GM23338 (cell line): ENCODE results near the gene SLC25A26. TPM values are rescaled to one million over a fixed set of nuclear protein-coding genes. Genes with fewer than 3 reads are reported as not detected.

ENCODE experiments used
- ATAC-seq: fragments of 200-7000 bp; cut with Tn5 transposase; 3 replicates; pipeline ENCODE4 v1.9.1; 2020
- DNase-seq: peaks from one replicate; pipeline ENCODE4 v3.0.0-alpha.2; 2015; ENCODE audit warnings: low spot score
- H2AFZ ChIP-seq: fragments of 200-600 bp; sonication (generic); 2 replicates; pipeline ENCODE4 v1.8.0; 2016; ENCODE audit warnings: antibody characterized with exemption, mild to moderate bottlenecking, moderate library complexity
- H3F3A ChIP-seq: fragments of 200-600 bp; sonication (generic); replicated peaks from 2 replicates; pipeline ENCODE4 v1.8.0; 2017; ENCODE audit warnings: antibody characterized with exemption, mixed run types, low read depth
- H3K27ac ChIP-seq: fragments of 200-600 bp; sonication (generic); 2 replicates; pipeline ENCODE4 v1.6.1; 2016; ENCODE audit warnings: low read depth
- H3K27me3 ChIP-seq: fragments of 200-600 bp; sonication (generic); 2 replicates; pipeline ENCODE4 v1.8.0; 2016; ENCODE audit warnings: mild to moderate bottlenecking, mixed run types, moderate library complexity; ENCODE audit not compliant: insufficient read depth
- H3K36me3 ChIP-seq: fragments of 200-600 bp; sonication (generic); 2 replicates; pipeline ENCODE4 v1.8.0; 2016; ENCODE audit warnings: mild to moderate bottlenecking; ENCODE audit not compliant: insufficient read depth
- H3K4me1 ChIP-seq: fragments of 200-600 bp; sonication (generic); 2 replicates; pipeline ENCODE4 v1.8.0; 2016; ENCODE audit warnings: mild to moderate bottlenecking, moderate library complexity; ENCODE audit not compliant: insufficient read depth
- H3K4me2 ChIP-seq: fragments of 200-600 bp; sonication (generic); 2 replicates; pipeline ENCODE4 v1.7.1; 2017; ENCODE audit warnings: mixed run types
- H3K4me3 ChIP-seq: fragments of 200-600 bp; sonication (generic); 2 replicates; pipeline ENCODE4 v1.6.1; 2016; ENCODE audit warnings: mixed run types
- H3K79me2 ChIP-seq: fragments of 200-600 bp; sonication (generic); replicated peaks from 2 replicates; pipeline ENCODE4 v1.8.0; 2017; ENCODE audit warnings: mild to moderate bottlenecking; ENCODE audit not compliant: insufficient read depth
- H3K9me2 ChIP-seq: fragments of 200-600 bp; sonication (generic); 2 replicates; pipeline ENCODE4 v1.8.0; 2017; ENCODE audit not compliant: insufficient read depth
- H4K20me1 ChIP-seq: fragments of 200-600 bp; sonication (generic); replicated peaks from 2 replicates; pipeline ENCODE4 v1.8.0; 2017; ENCODE audit warnings: mild to moderate bottlenecking; ENCODE audit not compliant: insufficient read depth
- H3K27ac Mint-ChIP-seq: 2 replicates; pipeline ENCODE4 v1.8.0; 2020; ENCODE audit warnings: inconsistent platforms, mild to moderate bottlenecking, moderate library complexity, mixed read lengths
- H3K27me3 Mint-ChIP-seq: 3 replicates; pipeline ENCODE4 v1.8.0; 2022; ENCODE audit warnings: low read depth, mild to moderate bottlenecking, moderate library complexity, mixed read lengths, inconsistent platforms; ENCODE audit not compliant: insufficient read depth, poor library complexity
- H3K36me3 Mint-ChIP-seq: 3 replicates; pipeline ENCODE4 v1.8.0; 2021; ENCODE audit warnings: low read depth, mild to moderate bottlenecking, inconsistent platforms, moderate library complexity, mixed read lengths
- H3K4me1 Mint-ChIP-seq: 3 replicates; pipeline ENCODE4 v1.8.0; 2020; ENCODE audit warnings: mild to moderate bottlenecking, inconsistent platforms, mixed read lengths
- H3K4me3 Mint-ChIP-seq: 3 replicates; pipeline ENCODE4 v1.8.0; 2021; ENCODE audit warnings: moderate library complexity, mild to moderate bottlenecking, inconsistent platforms, mixed read lengths
- H3K9me3 Mint-ChIP-seq: 3 replicates; pipeline ENCODE4 v1.8.0; 2020; ENCODE audit warnings: moderate library complexity, mild to moderate bottlenecking, inconsistent platforms, mixed read lengths
- CREB1 ChIP-seq: fragments of 250-450 bp; sonication (Bioruptor Pico); IDR thresholded peaks from 2 replicates; pipeline ENCODE4 v1.5.0; 2020; ENCODE audit warnings: low read depth, mild to moderate bottlenecking, moderate library complexity
- ETS1 ChIP-seq: IDR thresholded peaks from 2 replicates; pipeline ENCODE4 v1.6.1; 2016; ENCODE audit warnings: antibody characterized with exemption
- EZH2 ChIP-seq: fragments of 200-600 bp; sonication (generic); IDR thresholded peaks from one replicate; pipeline ENCODE4 v1.8.0; 2017; ENCODE audit warnings: antibody characterized with exemption, mild to moderate bottlenecking, low read depth; ENCODE audit not compliant: unreplicated experiment
- EZH2phosphoT487 ChIP-seq: fragments of 200-600 bp; sonication (generic); IDR thresholded peaks from one replicate; pipeline ENCODE4 v1.8.1; 2018; ENCODE audit warnings: antibody characterized with exemption; ENCODE audit not compliant: unreplicated experiment
- JUNB ChIP-seq: IDR thresholded peaks from one replicate; pipeline ENCODE4 v1.6.1; 2016; ENCODE audit warnings: antibody characterized with exemption; ENCODE audit not compliant: unreplicated experiment
- NANOG ChIP-seq: IDR thresholded peaks from 2 replicates; pipeline ENCODE4 v1.6.1; 2016; ENCODE audit warnings: antibody characterized with exemption, borderline replicate concordance
- POLR2AphosphoS5 ChIP-seq: IDR thresholded peaks from 2 replicates; pipeline ENCODE4 v1.6.1; 2016; ENCODE audit warnings: antibody characterized with exemption, low read depth
- STAT1 ChIP-seq: IDR thresholded peaks from one replicate; pipeline ENCODE4 v1.6.1; 2016; ENCODE audit warnings: antibody characterized with exemption; ENCODE audit not compliant: unreplicated experiment
- ZNF114 ChIP-seq: fragments of 250-450 bp; sonication (Bioruptor Pico); IDR thresholded peaks from 2 replicates; pipeline ENCODE4 v1.5.0; 2020; ENCODE audit warnings: mild to moderate bottlenecking, moderate library complexity
- ZNF331 ChIP-seq: fragments of 250-450 bp; sonication (Bioruptor Pico); IDR thresholded peaks from 2 replicates; pipeline ENCODE4 v1.5.0; 2020; ENCODE audit warnings: low read depth, mild to moderate bottlenecking, moderate library complexity
- polyA plus RNA-seq: library from polyadenylated mRNA; unstranded; fragments of >200 nt; fragmentation: Nextera tagmentation; extraction: Ambion mirVana; gene quantifications from 2 replicates; pipeline ENCODE4 v1.2.1, GENCODE V29; 2016
- total RNA-seq: library from RNA; depleted of rRNA; stranded (reverse); fragments of >200 nt; shearing (Covaris generic); gene quantifications from 2 replicates; pipeline ENCODE4 v1.2.3, GENCODE V29; 2014
- TF ChIP-seq, protein P1 (sequence below): fragments of 250-450 bp; sonication (Bioruptor Pico); IDR thresholded peaks from 2 replicates; pipeline ENCODE4 v1.5.0; 2020; ENCODE audit warnings: mild to moderate bottlenecking, moderate library complexity
- TF ChIP-seq, protein P2 (sequence below), 2 experiments: fragments of 200-600 bp in 1 of 2; sonication (generic) in 1 of 2; conservative IDR thresholded peaks; 2 replicates each; pipeline versions ENCODE4 v1.5.1 to v1.6.1; 2016 to 2017; ENCODE audit warnings: antibody characterized with exemption in 2 of 2, low read depth in 2 of 2, mild to moderate bottlenecking in 2 of 2, moderate library complexity in 1 of 2

The SLC25A26 gene
- total and polyA plus RNA-seq, 2 experiments from 2014 or later, result 24.8 to 40.2 TPM

- no peak for TF ChIP-seq ETS1
- TF ChIP-seq JUNB, result no peak
- TF ChIP-seq CREB1, result no peak
- no peak for TF ChIP-seq EZH2phosphoT487
- no peak for TF ChIP-seq ZNF114 (CRISPR knock-in tag)
- TF ChIP-seq STAT1, result no peak
Observed at GRCh38 chr3:66379565-66379964, 158.8 kb downstream of the SLC25A26 start (continued).

GRCh38 chr3:66380200-66380932 lies 159.6 kb downstream of the SLC25A26 start:
- H3K27ac Mint-ChIP-seq, result no peak overlapping the region; the same call in 1 of the 2 replicates
- Histone ChIP-seq H3F3A (peaks cover 7% of the 10 kb centered on the region), H3K9me2 (no peaks in the 10 kb centered on the region), H3K27me3 (no peaks in the 10 kb centered on the region), H3K27ac (no peak overlapping the region), H3K36me3 (peaks cover 46% of the 10 kb centered on the region), H3K4me1 (no peaks in the 10 kb centered on the region), H2AFZ (no peak overlapping the region), H3K4me3 (no peak overlapping the region), H3K4me2 (no peak overlapping the region), H4K20me1 (peaks cover 11% of the 10 kb centered on the region), H3K79me2 (no peaks in the 10 kb centered on the region)
- peaks cover 16% of the 10 kb centered on the region for H3K27me3 Mint-ChIP-seq
- peaks cover 98% of the 10 kb centered on the region for H3K36me3 Mint-ChIP-seq
- no peak overlapping the region for H3K4me3 Mint-ChIP-seq
- H3K9me3 Mint-ChIP-seq, result no peaks in the 10 kb centered on the region
- H3K4me1 Mint-ChIP-seq, result peaks cover 9% of the 10 kb centered on the region
- no peak for ATAC-seq
- no peak for DNase-seq
- TF ChIP-seq, protein P1, sequence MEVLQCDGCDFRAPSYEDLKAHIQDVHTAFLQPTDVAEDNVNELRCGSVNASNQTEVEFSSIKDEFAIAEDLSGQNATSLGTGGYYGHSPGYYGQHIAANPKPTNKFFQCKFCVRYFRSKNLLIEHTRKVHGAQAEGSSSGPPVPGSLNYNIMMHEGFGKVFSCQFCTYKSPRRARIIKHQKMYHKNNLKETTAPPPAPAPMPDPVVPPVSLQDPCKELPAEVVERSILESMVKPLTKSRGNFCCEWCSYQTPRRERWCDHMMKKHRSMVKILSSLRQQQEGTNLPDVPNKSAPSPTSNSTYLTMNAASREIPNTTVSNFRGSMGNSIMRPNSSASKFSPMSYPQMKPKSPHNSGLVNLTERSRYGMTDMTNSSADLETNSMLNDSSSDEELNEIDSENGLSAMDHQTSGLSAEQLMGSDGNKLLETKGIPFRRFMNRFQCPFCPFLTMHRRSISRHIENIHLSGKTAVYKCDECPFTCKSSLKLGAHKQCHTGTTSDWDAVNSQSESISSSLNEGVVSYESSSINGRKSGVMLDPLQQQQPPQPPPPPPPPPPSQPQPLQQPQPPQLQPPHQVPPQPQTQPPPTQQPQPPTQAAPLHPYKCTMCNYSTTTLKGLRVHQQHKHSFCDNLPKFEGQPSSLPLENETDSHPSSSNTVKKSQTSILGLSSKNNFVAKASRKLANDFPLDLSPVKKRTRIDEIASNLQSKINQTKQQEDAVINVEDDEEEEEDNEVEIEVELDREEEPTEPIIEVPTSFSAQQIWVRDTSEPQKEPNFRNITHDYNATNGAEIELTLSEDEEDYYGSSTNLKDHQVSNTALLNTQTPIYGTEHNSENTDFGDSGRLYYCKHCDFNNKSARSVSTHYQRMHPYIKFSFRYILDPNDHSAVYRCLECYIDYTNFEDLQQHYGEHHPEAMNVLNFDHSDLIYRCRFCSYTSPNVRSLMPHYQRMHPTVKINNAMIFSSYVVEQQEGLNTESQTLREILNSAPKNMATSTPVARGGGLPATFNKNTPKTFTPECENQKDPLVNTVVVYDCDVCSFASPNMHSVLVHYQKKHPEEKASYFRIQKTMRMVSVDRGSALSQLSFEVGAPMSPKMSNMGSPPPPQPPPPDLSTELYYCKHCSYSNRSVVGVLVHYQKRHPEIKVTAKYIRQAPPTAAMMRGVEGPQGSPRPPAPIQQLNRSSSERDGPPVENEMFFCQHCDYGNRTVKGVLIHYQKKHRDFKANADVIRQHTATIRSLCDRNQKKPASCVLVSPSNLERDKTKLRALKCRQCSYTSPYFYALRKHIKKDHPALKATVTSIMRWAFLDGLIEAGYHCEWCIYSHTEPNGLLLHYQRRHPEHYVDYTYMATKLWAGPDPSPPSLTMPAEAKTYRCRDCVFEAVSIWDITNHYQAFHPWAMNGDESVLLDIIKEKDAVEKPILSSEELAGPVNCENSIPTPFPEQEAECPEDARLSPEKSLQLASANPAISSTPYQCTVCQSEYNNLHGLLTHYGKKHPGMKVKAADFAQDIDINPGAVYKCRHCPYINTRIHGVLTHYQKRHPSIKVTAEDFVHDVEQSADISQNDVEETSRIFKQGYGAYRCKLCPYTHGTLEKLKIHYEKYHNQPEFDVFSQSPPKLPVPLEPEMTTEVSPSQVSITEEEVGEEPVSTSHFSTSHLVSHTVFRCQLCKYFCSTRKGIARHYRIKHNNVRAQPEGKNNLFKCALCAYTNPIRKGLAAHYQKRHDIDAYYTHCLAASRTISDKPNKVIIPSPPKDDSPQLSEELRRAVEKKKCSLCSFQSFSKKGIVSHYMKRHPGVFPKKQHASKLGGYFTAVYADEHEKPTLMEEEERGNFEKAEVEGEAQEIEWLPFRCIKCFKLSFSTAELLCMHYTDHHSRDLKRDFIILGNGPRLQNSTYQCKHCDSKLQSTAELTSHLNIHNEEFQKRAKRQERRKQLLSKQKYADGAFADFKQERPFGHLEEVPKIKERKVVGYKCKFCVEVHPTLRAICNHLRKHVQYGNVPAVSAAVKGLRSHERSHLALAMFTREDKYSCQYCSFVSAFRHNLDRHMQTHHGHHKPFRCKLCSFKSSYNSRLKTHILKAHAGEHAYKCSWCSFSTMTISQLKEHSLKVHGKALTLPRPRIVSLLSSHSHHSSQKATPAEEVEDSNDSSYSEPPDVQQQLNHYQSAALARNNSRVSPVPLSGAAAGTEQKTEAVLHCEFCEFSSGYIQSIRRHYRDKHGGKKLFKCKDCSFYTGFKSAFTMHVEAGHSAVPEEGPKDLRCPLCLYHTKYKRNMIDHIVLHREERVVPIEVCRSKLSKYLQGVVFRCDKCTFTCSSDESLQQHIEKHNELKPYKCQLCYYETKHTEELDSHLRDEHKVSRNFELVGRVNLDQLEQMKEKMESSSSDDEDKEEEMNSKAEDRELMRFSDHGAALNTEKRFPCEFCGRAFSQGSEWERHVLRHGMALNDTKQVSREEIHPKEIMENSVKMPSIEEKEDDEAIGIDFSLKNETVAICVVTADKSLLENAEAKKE (CRISPR knock-in tag), result no peak
- TF ChIP-seq, protein P2, sequence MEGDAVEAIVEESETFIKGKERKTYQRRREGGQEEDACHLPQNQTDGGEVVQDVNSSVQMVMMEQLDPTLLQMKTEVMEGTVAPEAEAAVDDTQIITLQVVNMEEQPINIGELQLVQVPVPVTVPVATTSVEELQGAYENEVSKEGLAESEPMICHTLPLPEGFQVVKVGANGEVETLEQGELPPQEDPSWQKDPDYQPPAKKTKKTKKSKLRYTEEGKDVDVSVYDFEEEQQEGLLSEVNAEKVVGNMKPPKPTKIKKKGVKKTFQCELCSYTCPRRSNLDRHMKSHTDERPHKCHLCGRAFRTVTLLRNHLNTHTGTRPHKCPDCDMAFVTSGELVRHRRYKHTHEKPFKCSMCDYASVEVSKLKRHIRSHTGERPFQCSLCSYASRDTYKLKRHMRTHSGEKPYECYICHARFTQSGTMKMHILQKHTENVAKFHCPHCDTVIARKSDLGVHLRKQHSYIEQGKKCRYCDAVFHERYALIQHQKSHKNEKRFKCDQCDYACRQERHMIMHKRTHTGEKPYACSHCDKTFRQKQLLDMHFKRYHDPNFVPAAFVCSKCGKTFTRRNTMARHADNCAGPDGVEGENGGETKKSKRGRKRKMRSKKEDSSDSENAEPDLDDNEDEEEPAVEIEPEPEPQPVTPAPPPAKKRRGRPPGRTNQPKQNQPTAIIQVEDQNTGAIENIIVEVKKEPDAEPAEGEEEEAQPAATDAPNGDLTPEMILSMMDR (conservative IDR thresholded peaks at IDR 0.05; ENCODE audit: low read depth in 2 of 2), result no peak
- TF ChIP-seq ZNF114 (CRISPR knock-in tag) (no peak), POLR2AphosphoS5 (no peak), CREB1 (no peak), EZH2 (no peak), ZNF331 (CRISPR knock-in tag) (no peak), NANOG (no peak), JUNB (no peak), STAT1 (no peak)
